Natural killer cell (primary cell): ENCODE measurements around the gene MARCO. TPM values are rescaled to one million over a fixed set of nuclear protein-coding genes. Genes with fewer than 3 reads are reported as not detected.

Experiments used
- ATAC-seq, 3 donors: fragments of 150-1000 bp in 2 of 3; fragments of 200-7000 bp in 1 of 3; cut with Tn5 transposase; 1 replicate in 1 of 3; 2 replicates in 2 of 3; pipeline ENCODE4 v1.10.0; 2021; ENCODE audit warnings: mild to moderate bottlenecking in 2 of 3, moderate library complexity in 2 of 3
- DNase-seq, 2 donors: peaks; one replicate each; pipeline versions ENCODE4 v3.0.0 to v3.0.0-alpha.2; 2013 to 2021; ENCODE audit warnings: mixed read lengths in 1 of 2
- H3K27ac ChIP-seq: one replicate; pipeline ENCODE4 v1.5.1; 2013; ENCODE audit warnings: mild to moderate bottlenecking, low read length
- H3K27me3 ChIP-seq: one replicate; pipeline ENCODE4 v1.6.1; 2013; ENCODE audit warnings: low read length; ENCODE audit not compliant: control insufficient read depth, insufficient read depth
- H3K36me3 ChIP-seq: one replicate; pipeline ENCODE4 v1.6.1; 2013; ENCODE audit warnings: low read length; ENCODE audit not compliant: control insufficient read depth, insufficient read depth
- H3K4me1 ChIP-seq: one replicate; pipeline ENCODE4 v1.6.1; 2013; ENCODE audit warnings: low read length; ENCODE audit not compliant: control insufficient read depth, insufficient read depth
- H3K4me3 ChIP-seq: one replicate; pipeline ENCODE4 v1.5.1; 2013; ENCODE audit warnings: low read length
- H3K9me3 ChIP-seq: one replicate; pipeline ENCODE4 v1.6.1; 2013; ENCODE audit warnings: low read length; ENCODE audit not compliant: control insufficient read depth, insufficient read depth
- H3K27ac Mint-ChIP-seq, 2 donors: one replicate each; pipeline ENCODE4 v1.8.0; 2022; ENCODE audit warnings: mild to moderate bottlenecking in 2 of 2, mixed read lengths in 2 of 2, moderate library complexity in 1 of 2
- H3K27me3 Mint-ChIP-seq, 2 donors: one replicate each; pipeline ENCODE4 v1.8.0; 2022; ENCODE audit warnings: low read depth in 2 of 2, mixed read lengths in 2 of 2
- H3K36me3 Mint-ChIP-seq: one replicate; pipeline ENCODE4 v1.8.0; 2022; ENCODE audit warnings: mixed read lengths
- H3K4me1 Mint-ChIP-seq, 2 donors: one replicate each; pipeline ENCODE4 v1.8.0; 2022; ENCODE audit warnings: mixed read lengths in 2 of 2
- H3K4me3 Mint-ChIP-seq: one replicate; pipeline ENCODE4 v1.8.0; 2022; ENCODE audit warnings: mild to moderate bottlenecking, moderate library complexity, mixed read lengths
- H3K9me3 Mint-ChIP-seq, 2 donors: one replicate each; pipeline ENCODE4 v1.8.0; 2022; ENCODE audit warnings: mixed read lengths in 2 of 2
- CTCF ChIP-seq: fragments of 200-600 bp; IDR thresholded peaks from one replicate; pipeline ENCODE4 v1.8.0; 2022; ENCODE audit warnings: antibody characterized with exemption
- WGBS: methylation state at CpG from one replicate; pipeline ENCODE4 v1.1.7; 2013; ENCODE audit warnings: missing lambda C conversion rate; ENCODE audit not compliant: insufficient coverage; 5-methylcytosine and 5-hydroxymethylcytosine counted together
- intact Hi-C: fragments of 100-400 bp; cut with micrococcal nuclease; formaldehyde crosslinking; loops from one replicate; pipeline ENCODE4 v1.14.2; 2022
- total RNA-seq, 4 donors: library from RNA; stranded (reverse); fragments of 120-200 nt in 1 of 4; gene quantifications; one replicate each; pipeline versions ENCODE4 v1.2.3 to v1.2.4, GENCODE V29; 2013 to 2022

The MARCO gene
- total RNA-seq, 3 donors from 2014 or later (not counting 1 experiment from before 2014, with no cell fraction given), result 0.38 to 0.75 TPM; not detected in 1

GRCh38 chr2:118979152-118979861 lies 37.3 kb downstream of the MARCO start:
- H3K27me3 Mint-ChIP-seq, result peaks cover 7 to 8% of the 10 kb centered on the region in 2 donors
- no peaks in the 10 kb centered on the region for H3K36me3 ChIP-seq

GRCh38 chr2:118980022-118980421 lies 38.0 kb downstream of the MARCO start:
- no peak for ATAC-seq
- Mint-ChIP-seq H3K27ac (no peak overlapping the region), H3K4me1 (no peaks in the 10 kb centered on the region)

More at GRCh38 chr2:118979152-118979861, 37.3 kb downstream of the MARCO start:
- TF ChIP-seq CTCF, result no peak
- intact Hi-C loops, result no loop called here
- no peak overlapping the region for H3K27ac ChIP-seq
- Mint-ChIP-seq H3K36me3 (no peaks in the 10 kb centered on the region), H3K27ac (no peak overlapping the region), H3K9me3 (no peaks in the 10 kb centered on the region), H3K4me3 (no peak overlapping the region), H3K4me1 (no peaks in the 10 kb centered on the region)
- H3K27me3 ChIP-seq, result no peaks in the 10 kb centered on the region
- ATAC-seq (no peak), DNase-seq (no peak)
- H3K9me3 ChIP-seq, result no peaks in the 10 kb centered on the region
- H3K4me3 ChIP-seq, result no peak overlapping the region
- H3K4me1 ChIP-seq, result peaks cover 4% of the 10 kb centered on the region
- 77% methylated on average over 5 of the region's 5 CpGs for WGBS

GRCh38 chr2:118980573-118980972 lies 38.6 kb downstream of the MARCO start:
- no peak overlapping the region for H3K27ac Mint-ChIP-seq
- no peak for TF ChIP-seq CTCF
- WGBS, result 64% methylated on average over 2 of the region's 2 CpGs
- no peaks in the 10 kb centered on the region for H3K36me3 Mint-ChIP-seq
- no peaks in the 10 kb centered on the region for H3K4me1 Mint-ChIP-seq
- peaks cover 5 to 8% of the 10 kb centered on the region in 2 donors for H3K27me3 Mint-ChIP-seq
- H3K27me3 ChIP-seq, result no peaks in the 10 kb centered on the region
- no peaks in the 10 kb centered on the region for H3K36me3 ChIP-seq
- DNase-seq (no peak), ATAC-seq (no peak)
- H3K4me3 Mint-ChIP-seq, result no peak overlapping the region
- no peaks in the 10 kb centered on the region for H3K9me3 ChIP-seq
- no peak overlapping the region for H3K4me3 ChIP-seq
- intact Hi-C loops, result no loop called here
- no peak overlapping the region for H3K27ac ChIP-seq
- H3K4me1 ChIP-seq, result no peaks in the 10 kb centered on the region
- H3K9me3 Mint-ChIP-seq, result no peaks in the 10 kb centered on the region

More at GRCh38 chr2:118980022-118980421, 38.0 kb downstream of the MARCO start:
- intact Hi-C loops, result no loop called here
- no peak for DNase-seq
- H3K27me3 ChIP-seq, result no peaks in the 10 kb centered on the region
- H3K9me3 ChIP-seq, result no peaks in the 10 kb centered on the region
- H3K4me3 Mint-ChIP-seq, result no peak overlapping the region
- no peaks in the 10 kb centered on the region for H3K9me3 Mint-ChIP-seq
- H3K27ac ChIP-seq, result no peak overlapping the region
- WGBS, result 69% methylated on average over 4 of the region's 4 CpGs
- no peak overlapping the region for H3K4me3 ChIP-seq
- H3K27me3 Mint-ChIP-seq, result peaks cover 5 to 8% of the 10 kb centered on the region in 2 donors
- H3K4me1 ChIP-seq, result no peaks in the 10 kb centered on the region
- no peak for TF ChIP-seq CTCF
- H3K36me3 ChIP-seq, result no peaks in the 10 kb centered on the region
- H3K36me3 Mint-ChIP-seq, result no peaks in the 10 kb centered on the region

- Histone ChIP-seq H3K4me1 (no peaks in the 10 kb centered on the region), H3K9me3 (no peaks in the 10 kb centered on the region), H3K27me3 (no peaks in the 10 kb centered on the region), H3K36me3 (no peaks in the 10 kb centered on the region), H3K27ac (no peak overlapping the region), H3K4me3 (no peak overlapping the region)
- H3K9me3 Mint-ChIP-seq, result no peaks in the 10 kb centered on the region
- H3K4me1 Mint-ChIP-seq, result no peaks in the 10 kb centered on the region
- ATAC-seq (no peak), DNase-seq (no peak)
- no peak for TF ChIP-seq CTCF
- intact Hi-C loops, result no loop called here
- WGBS, result 68% methylated on average over 2 of the region's 2 CpGs
- no peak overlapping the region for H3K4me3 Mint-ChIP-seq
- H3K27me3 Mint-ChIP-seq, result peaks cover 5 to 8% of the 10 kb centered on the region in 2 donors
- H3K27ac Mint-ChIP-seq, result no peak overlapping the region
- no peaks in the 10 kb centered on the region for H3K36me3 Mint-ChIP-seq
Observed at GRCh38 chr2:118981632-118982031, 39.6 kb downstream of the MARCO start.
